ENCODE results near the gene TTC38.

TTC38 gene

DNA sequence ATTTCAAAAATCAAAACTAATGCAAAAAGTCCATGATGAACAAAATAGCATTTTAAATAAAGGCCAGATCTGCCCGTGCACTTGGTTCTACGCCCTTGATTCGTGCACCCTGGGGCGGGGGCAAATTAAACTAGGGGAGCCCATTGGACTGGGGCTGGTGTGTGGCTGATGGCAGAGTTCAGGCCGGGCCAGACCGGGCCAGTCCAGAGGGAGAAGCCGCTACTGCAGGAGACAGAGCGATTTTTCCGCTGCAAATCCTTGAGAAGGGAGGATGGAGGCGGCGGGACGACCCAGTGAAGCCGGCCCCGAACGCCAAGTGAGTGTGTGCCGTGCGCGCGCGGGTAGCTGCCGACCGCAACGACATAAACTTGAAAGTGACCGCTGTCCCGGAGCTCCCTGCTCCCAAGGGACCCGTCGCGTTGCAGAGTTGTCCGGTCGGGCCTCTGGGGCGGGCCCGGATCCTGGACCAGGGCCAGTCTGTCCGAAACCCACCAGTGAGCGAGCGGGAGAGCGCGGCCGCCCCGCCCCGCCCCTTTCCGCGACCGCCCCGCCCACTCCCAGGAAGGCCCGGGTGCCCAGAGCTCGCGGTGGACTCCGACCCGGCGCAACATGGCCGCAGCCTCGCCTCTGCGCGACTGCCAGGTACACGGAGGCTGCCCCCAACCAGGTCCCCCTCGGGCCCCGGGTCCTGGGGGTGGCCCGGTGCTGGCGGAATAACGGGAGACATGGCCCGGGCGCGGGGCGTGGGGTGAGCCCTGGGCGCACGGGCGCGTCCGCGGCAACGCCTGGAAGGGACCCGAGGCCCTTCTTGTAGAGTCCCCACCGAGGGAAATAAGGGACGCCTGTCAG lies at the start of gene TTC38:
TSS of gene TTC38 (plus strand) at position 578 of the 849 bp plus-strand sequence. CDS start at position 610, 32 bp downstream.
- DNase-seq: peak; percentile 65

DNA sequence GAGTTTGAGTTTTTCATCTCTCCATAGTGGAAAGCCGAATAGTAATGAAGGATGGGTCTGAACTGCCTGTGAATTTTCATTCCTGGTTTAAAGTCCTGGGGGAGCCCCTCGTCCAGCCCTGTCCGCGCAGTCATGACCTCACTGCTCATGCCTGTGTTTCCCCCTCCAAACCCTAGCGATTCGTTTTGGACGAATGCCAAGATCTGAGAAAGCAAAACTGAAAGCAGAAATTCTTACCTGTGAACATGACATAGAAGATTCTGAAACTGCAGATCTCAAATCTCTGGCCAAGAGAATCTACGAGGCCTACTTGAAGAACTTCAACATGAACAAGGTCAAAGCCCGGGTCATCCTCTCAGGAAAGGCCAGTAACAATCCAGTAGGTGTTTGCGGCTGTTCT lies 48.2 kb upstream of the TTC38 start:
- DNase-seq: peak; percentile 7

DNA sequence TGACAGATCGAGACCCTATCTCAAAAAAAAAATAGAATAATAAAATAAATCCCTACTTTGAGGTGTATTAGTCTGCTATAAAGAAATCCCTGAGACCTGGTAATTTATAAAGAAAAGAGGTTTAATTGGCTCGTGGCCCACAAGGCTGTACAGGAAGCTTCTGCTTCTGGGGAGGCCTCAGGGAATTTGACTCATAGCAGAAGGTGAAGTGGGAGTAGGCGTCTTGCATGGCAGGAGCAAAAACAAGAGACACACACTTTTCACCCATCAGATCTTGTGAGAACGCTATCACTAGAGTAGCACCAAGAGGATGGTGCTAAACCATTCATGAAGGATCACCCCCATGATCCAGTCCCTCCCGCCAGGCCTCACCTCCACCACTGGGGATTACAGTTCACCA lies 46.9 kb upstream of the TTC38 start:
- peak; percentile 10 for DNase-seq

DNA sequence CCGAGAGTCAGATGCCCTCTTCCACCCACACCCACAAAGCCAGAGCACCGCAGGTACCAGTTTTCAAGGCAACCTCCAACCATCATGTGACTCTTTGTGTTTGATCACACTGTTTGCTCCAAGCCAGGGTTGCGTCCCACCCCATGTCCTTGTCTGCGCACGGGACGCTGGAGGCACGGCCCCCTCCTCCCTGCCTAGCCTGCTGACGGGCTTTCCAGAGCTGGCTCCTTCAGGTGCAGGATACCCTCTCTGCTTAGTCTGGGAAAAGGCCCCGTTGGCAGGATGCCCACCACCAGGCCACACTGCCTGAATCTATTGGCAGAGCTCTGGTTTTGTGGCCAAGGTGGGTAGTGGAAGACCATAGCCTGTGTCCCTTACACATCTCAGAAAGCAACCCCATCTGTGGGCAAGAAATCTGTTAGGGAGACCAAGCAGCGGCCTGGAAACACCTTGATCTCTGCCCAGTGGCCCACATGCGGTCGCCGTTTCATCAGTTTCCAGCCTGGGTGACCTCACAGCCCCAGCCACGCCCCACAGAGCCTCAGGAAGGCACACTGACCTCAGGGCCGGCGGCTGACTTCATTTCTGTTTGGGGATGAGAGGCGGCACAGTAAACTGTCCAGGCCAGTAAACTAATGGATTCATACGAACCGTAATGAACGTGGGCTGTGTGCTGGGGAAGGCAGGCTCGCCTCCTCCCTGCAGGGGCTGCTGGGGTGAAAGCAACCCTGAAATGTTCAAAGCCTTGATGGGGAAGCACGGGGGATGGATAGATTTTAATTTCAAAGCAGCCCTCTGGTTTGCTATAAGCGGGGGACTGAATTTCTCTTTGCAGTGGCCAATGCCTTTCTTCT lies 43.5 kb upstream of the TTC38 start:
- DNase-seq: no peak

DNA sequence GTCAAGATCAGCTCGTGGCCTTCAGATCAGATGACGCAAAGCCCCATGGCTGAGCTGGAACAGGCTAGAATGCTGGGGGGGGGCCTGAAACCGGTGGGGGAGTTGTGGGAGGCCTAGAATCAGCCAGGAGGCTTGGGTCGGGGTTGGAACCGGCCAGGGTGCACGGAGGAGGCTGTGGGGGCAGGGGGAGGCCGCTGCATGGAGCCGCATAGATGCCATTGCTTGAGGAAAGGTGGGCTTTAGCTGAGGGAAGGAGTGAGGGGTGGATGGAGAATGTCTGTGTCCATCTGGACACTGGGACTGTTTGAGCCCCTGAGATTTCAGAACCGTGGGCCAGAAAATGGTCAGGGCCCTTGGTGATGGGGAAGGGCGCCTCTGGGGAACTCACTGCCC lies 42.9 kb upstream of the TTC38 start:
- no peak for DNase-seq

DNA sequence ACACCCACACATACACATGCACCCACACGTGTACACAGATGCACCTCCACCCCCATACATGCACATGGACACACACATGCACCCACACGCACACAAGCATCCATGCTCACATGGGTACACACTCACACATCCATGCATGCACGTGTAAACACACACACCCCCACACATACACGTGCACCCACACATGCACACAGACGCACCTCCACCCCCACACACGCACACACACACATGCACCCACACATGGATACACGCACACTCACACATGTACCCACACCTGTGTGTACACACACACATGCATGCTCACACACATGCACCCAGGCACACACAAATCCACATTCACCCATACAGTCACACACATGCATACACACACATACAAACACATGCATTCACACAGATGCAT lies 42.2 kb upstream of the TTC38 start:
- no peak for DNase-seq

DNA sequence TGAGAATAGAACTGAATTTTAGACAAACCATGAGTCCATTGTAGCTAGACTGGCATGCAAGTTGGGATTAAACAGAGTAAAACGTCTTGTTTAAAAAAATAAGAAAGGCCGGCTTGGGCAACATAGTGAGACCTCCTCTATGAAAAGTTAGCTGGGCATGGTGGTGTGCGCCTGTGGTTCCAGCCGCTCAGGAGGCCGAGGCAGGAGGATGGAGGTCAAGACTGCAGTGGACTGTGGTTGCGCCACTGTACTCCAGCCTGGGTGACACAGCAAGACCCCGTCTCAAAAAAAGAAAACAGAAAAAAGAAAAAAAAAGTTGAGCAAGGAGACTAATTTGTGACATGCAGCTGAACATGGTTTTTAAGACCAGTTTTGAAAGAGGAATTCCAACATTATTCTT lies 41.2 kb upstream of the TTC38 start:
- DNase-seq: no peak

DNA sequence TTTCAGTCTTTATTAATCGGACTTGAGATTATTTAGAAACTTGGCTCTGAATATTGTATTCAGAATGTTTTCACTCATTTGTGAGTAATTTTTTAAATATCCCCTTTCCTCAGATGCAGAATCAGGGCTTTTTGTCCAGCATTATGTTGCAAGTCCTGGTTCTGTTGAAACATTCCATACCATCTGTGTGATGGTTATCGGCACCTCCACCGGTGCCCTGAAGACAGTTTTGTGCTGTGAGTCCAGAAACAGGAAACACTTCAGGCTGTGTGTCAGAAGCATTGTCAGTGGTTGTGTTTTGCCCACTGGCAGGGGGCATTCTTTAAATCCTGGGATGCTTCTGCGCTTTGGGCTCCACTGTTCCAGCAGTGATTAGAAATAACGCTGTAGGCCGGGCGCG lies 38.1 kb upstream of the TTC38 start:
- no peak for DNase-seq

DNA sequence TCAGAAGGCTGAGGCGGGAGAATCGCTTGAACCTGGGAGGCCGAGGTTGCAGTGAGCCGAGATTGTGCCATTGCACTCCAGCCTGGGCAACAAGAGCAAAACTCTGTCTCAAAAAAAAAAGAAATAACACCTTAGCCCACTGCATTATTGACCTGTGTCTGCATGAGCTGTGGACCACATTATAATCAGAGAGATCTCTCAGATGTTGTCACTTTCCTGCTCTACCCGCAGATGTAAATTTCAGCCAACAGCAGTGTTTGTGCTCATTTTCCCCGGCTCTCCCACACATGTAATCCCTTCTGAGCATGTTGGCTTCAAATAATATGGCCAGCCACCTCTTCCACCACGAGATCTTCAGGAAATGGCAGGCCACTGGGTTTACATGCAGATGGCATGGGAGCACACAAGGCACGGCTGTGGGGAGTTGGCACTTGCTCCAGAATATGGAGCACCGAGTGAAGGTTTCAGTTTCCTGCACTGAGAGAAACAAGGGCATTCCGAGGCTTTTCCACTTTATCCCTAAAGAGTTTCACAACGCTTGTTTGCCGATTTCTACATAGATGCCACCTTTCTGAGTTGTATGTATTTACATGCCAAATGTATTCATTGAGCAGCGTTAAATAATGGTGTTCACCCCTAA lies 37.4 kb upstream of the TTC38 start:
- DNase-seq: no peak

DNA sequence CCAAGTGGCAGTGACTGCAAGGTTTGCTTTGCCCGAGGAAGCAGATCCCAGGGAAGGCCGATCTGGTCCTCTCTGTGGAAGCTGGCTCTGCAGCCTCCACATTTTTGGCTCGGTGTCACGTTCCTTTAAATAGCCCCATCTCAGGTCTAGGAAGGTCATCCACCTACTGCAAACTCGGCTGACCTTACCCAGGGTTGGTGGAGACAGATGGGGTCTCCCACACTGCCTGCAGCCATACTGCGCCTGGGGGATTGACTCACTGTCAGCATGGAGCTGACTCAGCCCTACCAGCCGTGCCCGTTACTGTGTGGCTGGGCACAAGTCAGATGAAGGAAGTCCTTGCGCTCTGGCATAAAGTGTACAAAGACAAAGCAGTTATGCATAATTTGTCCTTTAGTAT lies 34.6 kb upstream of the TTC38 start:
- no peak for DNase-seq

DNA sequence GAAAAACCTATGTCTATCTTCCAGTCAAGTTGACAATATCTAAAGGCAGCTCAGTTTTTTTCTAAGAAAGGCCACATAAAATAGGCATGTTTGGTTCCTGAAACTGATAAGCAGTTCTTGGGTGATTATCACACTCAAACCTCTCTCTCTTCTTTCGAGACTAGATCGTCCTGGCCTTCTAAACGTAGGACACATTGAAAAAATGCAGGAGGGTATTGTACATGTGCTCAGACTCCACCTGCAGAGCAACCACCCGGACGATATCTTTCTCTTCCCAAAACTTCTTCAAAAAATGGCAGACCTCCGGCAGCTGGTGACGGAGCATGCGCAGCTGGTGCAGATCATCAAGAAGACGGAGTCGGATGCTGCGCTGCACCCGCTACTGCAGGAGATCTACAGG lies 32.8 kb upstream of the TTC38 start:
- DNase-seq: no peak

DNA sequence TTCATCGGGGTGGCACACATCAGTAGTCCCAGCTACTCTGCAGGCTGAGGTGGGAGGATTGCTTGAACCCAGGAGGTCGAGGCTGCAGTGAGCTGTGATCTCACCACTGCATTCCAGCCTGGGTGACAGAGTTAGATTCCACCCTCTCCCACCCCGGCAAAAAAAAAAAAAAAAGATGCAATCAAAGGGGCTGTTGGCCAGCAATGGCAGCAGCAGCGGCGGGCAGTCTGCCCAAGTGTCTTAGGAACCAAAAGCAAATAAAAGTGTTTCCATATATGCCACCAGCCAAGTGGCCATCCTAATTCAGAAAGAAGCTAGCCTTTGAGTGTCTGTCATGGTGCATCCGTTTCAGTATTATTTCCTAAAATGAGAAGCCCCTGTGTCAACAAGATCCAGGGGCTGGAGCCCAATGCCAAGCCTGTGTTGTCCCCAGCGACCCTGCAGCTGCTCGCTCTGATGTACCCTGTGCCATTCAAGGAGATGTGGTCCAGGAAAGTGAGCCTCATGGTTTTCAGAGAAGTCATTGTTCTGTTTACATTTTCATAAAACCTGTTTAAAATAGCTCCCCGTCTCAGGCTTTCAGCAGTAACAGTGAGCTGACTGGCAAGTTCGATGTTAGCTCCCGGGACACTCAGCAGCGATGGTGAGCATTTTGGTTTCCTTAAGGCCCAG lies 30.2 kb upstream of the TTC38 start:
- DNase-seq: no peak

DNA sequence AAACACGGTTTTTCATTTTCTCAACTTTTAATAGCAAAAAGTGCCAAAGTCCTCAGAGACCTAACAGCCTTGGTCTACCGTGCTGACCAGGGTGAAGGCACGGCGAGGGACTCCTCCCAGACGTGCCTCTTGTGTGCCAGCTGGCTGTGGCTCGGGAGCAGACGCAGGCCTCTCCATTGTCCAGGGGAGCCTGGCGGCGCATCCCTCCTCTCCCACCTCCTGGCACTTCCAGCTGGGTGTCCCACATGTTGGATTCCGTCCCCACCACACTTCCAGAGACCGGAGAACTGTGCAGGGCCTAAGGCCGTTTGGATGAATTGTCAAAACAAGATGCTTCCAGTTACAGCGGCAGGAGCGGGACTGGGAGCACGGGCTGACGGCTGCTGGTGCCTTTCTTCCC lies 29.3 kb upstream of the TTC38 start:
- DNase-seq: no peak

DNA sequence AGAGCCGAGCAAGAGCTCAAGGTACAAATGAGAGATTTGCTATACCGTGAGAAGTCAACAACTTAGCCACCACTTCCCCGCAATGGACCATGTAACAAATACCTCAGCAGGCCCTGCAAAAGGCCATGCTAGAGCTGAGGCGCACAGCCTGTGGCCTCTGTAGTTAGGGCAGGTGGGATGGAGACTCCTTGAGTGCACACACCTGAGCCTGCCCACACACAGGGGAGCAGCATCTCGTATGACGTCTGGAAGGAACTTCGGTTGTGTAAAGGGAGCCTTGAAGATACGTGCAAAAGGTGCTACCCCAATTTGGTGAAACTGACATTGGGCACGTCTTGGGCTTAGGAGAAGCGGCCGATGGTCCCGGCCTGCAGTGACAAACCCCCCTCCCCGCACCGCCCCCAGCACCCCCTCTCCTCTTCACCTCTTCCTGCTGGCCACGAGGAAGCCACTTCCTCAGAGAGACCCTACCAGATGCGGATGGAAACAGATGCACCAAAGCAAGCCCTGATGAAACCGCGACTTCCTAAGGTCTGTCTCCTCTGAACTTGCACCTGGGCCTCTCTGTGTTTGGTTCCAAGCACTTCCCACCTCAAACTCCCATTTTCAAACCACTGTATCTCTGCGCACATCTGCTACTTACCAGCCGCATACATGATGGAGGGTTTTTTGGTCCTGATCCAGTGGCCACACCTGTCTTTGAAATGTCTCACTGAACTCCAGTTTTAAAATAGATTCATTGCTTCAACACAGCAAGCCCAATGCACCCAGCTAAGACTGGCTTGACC lies 28.4 kb upstream of the TTC38 start:
- no peak for DNase-seq

DNA sequence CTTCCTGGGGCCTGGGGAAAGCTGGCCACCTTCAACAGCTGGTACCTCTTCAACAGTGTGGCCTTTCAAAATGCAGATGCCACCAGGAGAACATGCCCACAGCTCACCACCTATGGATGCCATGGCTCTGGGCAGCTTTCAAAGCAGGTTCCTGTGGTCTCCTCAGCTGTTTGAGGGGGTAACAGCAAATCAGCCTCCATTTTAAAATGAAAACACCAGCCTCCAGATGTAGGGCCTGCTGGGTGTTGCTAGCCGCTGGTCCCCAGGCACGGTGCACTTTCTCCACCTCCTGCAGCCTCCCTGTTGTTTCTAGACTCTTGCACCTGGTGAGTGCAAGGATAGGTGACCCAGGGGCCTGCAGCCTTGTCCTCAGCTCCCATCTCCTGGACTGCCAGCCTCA lies 27.7 kb upstream of the TTC38 start:
- DNase-seq: no peak

DNA sequence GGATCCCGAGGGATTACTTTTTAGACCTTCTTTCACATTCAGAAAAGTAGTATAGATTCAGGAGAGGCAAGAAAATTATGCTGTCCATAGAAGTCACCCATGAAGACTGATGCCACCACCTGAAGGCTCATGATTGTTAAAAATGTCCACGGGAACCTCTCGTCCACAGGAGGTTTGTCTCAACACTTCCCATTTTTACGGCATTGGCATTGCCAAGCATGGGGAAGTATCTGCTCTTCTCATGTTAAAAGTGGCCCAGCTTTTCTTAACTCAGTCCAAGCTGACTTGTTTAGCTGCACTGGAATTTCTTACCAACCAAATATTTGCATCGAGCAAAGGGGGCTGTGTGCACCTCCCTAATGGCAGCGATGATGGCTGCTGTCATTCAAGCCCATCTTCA lies 27.3 kb upstream of the TTC38 start:
- DNase-seq: no peak

DNA sequence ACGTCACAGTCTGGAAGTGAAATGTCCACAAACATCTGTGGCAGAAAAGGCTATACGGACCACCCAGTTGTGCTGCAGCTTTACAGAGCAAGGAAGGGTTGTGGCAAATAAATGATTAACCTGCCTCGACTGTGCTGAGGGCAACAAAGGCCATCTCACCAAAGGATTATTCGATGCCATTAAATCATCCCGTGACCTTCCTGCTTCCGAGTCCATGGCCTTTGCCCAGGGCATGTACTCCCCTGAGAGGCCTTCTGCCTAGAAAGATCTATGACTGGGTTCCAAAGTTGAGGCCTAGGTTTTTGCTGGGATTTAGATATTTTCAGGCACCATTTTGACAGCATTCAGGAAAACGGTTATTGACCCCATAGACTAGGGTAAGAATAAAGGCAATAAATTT lies 26.9 kb upstream of the TTC38 start:
- DNase-seq: no peak

DNA sequence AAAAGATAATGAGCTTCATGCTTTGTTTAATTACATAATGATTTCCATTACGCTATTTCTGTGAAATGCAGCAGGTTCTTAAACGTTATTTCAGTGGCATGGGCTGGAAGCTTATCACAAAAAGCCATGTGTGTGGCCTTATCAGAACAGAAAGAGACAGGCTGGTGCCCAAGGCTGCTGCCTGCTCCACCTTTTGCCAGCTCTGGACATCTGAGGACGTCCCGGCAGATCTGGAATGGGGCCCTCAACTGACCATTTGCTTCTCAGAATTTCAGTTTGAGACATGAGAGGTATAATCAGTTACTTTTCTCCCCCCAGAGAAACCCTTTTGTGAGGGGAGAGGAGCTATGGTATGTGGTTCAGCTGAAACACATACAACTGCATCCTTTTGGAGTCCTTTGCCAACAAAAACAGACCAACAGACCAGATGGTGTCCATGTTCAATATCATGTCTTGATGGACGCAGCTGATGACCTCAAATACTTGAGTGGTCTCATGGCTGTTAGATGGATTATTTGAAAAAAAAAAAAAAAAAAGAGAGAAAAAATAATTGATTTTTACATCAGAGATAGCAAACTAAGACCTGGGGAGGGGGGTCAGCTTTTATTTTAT lies 26.3 kb upstream of the TTC38 start:
- DNase-seq: no peak

DNA sequence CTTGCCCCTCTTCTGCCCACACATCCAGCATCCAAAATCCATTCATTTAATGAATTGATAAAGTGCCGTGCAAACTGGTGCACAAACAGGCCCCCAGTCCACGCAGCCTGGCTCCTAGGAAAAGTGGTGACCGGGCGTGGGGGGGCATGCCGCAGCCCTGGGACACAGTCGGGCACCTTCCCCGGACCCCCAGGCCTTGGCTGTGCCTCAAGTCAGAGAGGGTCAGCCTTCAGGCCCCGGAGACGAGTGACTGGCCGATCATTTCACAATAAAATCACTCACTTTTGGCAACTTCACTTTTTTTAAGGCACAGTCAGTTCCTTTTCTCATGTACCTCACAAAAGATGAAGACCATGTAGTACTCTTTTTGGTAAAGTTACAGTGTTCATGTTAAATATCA lies 25.7 kb upstream of the TTC38 start:
- no peak for DNase-seq

DNA sequence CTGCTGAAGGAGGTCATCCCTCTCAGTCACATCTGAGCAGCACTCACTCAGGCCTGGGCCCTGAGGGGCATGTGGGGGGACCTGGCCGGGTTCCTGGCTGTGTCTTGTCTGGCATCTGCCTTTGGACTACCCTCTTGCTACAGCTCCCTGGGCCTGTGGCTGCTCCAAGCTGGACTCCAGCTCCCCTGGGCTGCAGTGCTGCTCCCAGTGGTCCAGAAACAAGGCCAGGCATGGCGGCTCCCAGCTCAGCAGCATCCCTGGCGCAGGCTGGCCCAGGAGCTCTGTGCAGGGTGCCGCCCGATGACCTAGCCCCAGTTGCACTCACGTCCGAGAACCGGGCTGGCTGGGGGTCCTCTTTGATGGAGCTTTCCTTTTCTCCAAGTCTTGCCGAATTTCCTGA lies 23.0 kb upstream of the TTC38 start:
- no peak for DNase-seq

DNA sequence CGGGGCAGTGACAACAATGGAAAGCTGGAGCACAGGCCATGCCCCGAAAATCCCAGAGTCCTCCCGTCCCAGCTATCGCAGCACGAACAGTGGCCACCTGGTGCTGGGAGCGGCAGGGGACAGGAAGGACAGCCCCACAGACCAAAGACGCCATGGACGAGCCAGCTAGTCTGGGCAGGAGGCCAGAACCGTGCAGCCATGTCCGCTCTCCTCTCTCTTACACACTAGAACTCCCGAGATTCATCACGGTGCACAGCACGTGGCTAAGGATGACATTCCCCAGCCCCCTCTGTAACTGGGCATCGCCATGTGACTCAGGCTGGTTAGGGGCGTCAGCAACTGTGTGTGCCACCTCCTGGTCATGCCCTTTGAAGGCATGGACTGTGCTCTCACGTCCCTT lies 22.3 kb upstream of the TTC38 start:
- no peak for DNase-seq

DNA sequence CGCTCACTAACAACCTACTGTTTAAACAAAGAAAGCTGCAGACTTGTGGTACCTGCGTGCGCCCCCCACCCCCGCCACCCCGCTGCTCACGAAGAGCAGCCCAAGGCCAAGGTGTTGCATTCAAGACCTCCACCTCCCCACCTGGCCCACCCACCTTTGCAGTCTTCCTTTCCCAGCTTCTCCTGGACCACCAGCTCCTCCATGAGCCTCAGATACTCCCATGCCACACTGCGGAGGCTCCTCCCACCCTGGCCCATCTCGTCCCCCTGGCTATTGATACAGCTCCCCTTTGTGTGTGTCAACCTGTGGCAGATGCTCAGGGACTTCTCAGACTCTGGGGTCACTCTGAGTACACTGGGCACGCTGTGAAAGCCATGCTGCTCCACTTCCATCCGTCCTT lies 21.6 kb upstream of the TTC38 start:
- DNase-seq: no peak

All from activated CD4-positive, alpha-beta T cell treated with anti-CD3 and anti-CD28 coated beads, Interleukin-10, Interleukin-2, amounts not matched to agents 100 ng/mL and 50 ng/mL, durations not matched to agents 16 hours and 8 hours (primary cell).